Stomach (tissue), 4 donors: ENCODE results near the gene WDR75.

Source experiments
- CTCF ChIP-seq, 7 experiments: fragments of 450-650 bp in 4 of 7; fragments of 200-600 bp in 3 of 7; sonication (generic) in 3 of 7; IDR thresholded peaks; one replicate each; pipeline ENCODE4 v1.5.1; 2016 to 2019; ENCODE audit warnings: antibody characterized with exemption in 7 of 7, control low read depth in 2 of 7, mild to moderate bottlenecking in 1 of 7
- EP300 ChIP-seq: sonication (generic); formaldehyde crosslinking; IDR thresholded peaks from one replicate; pipeline ENCODE4 v1.6.1; 2017; ENCODE audit warnings: antibody characterized with exemption
- POLR2A ChIP-seq, 4 donors: fragments of 450-650 bp; IDR thresholded peaks; one replicate each; pipeline ENCODE4 v1.6.1; 2016; ENCODE audit warnings: antibody characterized with exemption in 4 of 4, control low read depth in 2 of 4, mild to moderate bottlenecking in 1 of 4, moderate library complexity in 1 of 4
- POLR2AphosphoS5 ChIP-seq, 3 donors: sonication (generic); formaldehyde crosslinking; IDR thresholded peaks; one replicate each; pipeline ENCODE4 v1.6.1; 2016; ENCODE audit warnings: antibody characterized with exemption in 3 of 3

GRCh38 chr2:189500456-189501160 is 59.3 kb downstream of the WDR75 start:
- TF ChIP-seq CTCF (IDR thresholded peaks at IDR 0.05) (no peak), POLR2A (IDR thresholded peaks at IDR 0.05) (no peak), EP300 (no peak), POLR2AphosphoS5 (IDR thresholded peaks at IDR 0.05) (peak in 2 of 3 donors; percentile 36 to 41)
